NCI-H1930 (cell line): ENCODE measurements around the gene LSM4.
"Not testable (repeated sequence)": the region's sequence is repeated elsewhere in the genome, so short reads cannot be mapped to it uniquely, and the experiment has no call there.

Source experiments
- DNase-seq, 2 experiments: peaks; one replicate each; lab custom pipeline; 2025; lab: John Stamatoyannopoulos, UW

Gene LSM4

GRCh38 chr19:18340990-18341868 lies 18.4 kb upstream of the LSM4 start:
- DNase-seq, result no peak

GRCh38 chr19:18340190-18340989 lies 17.5 kb upstream of the LSM4 start, which contains the start of gene PGPEP1:
Gene PGPEP1 (plus strand): TSS chr19:18340598. CDS start chr19:18340682, 84 bp downstream.
- DNase-seq, result peak in 1 of 2 experiments; percentile 37

GRCh38 chr19:18339723-18340122 lies 16.8 kb upstream of the LSM4 start:
- no peak for DNase-seq

GRCh38 chr19:18338541-18338940 lies 15.7 kb upstream of the LSM4 start:
- DNase-seq, result no peak

- DNase-seq, result no peak
Measured at GRCh38 chr19:18336121-18336520, 13.2 kb upstream of the LSM4 start.

GRCh38 chr19:18333680-18334079 lies 10.8 kb upstream of the LSM4 start:
- no peak for DNase-seq

GRCh38 chr19:18332917-18333530 lies 10.1 kb upstream of the LSM4 start:
- no peak for DNase-seq

- DNase-seq, result no peak
Measured at GRCh38 chr19:18330868-18331267, 8.0 kb upstream of the LSM4 start.

GRCh38 chr19:18329035-18329376 lies 6.1 kb upstream of the LSM4 start:
- DNase-seq, result no peak

- DNase-seq, result peak; percentile 83 to 86
Measured at GRCh38 chr19:18328340-18329034, 5.6 kb upstream of the LSM4 start.

- DNase-seq, result no peak
Measured at GRCh38 chr19:18326772-18327171, 3.9 kb upstream of the LSM4 start.

- DNase-seq, result not testable (repeated sequence)
Measured at GRCh38 chr19:18324373-18324731, 1.5 kb upstream of the LSM4 start.

GRCh38 chr19:18322318-18322758 lies 538 bp downstream of the LSM4 start:
- DNase-seq, result no peak

- DNase-seq, result no peak
Measured at GRCh38 chr19:18321734-18322102, 1.2 kb downstream of the LSM4 start.

GRCh38 chr19:18320865-18321733 lies 1.8 kb downstream of the LSM4 start:
- DNase-seq, result no peak

GRCh38 chr19:18319591-18320135 lies 3.2 kb downstream of the LSM4 start:
- no peak for DNase-seq

- no peak for DNase-seq
Measured at GRCh38 chr19:18317961-18318800, 4.7 kb downstream of the LSM4 start.

- no peak for DNase-seq
Measured at GRCh38 chr19:18313398-18313797, 9.5 kb downstream of the LSM4 start.

GRCh38 chr19:18312092-18312534 lies 10.8 kb downstream of the LSM4 start:
- no peak for DNase-seq
